GM13976 (cell line): ENCODE measurements around the gene FUT8.

Source experiments
- DNase-seq: peaks from one replicate; pipeline ENCODE4 v3.0.0; 2012; ENCODE audit warnings: low spot score
- CTCF ChIP-seq: IDR thresholded peaks from 2 replicates; pipeline ENCODE4 v1.5.1; 2012; ENCODE audit warnings: borderline replicate concordance, mild to moderate bottlenecking; ENCODE audit not compliant: insufficient read depth; ENCODE audit errors: extremely low read depth, missing control alignments, control extremely low read depth
- in situ Hi-C: fragments of 300-500 bp; cut with MboI; formaldehyde crosslinking; loops from one replicate; pipeline ENCODE4 v1.12.0; 2022; ENCODE audit warnings: low sequenced_read_pairs, mixed read lengths, inconsistent platforms; ENCODE audit not compliant: unreplicated experiment

Gene FUT8

GRCh38 chr14:65784574-65784973, 372.0 kb downstream of the FUT8 start:
- in situ Hi-C loops, result no loop called here
- no peak for DNase-seq
- no peak for TF ChIP-seq CTCF

- no peak for TF ChIP-seq CTCF
- no peak for DNase-seq
- in situ Hi-C loops, result no loop called here
Measured at GRCh38 chr14:65787461-65787860, 374.9 kb downstream of the FUT8 start.

- no peak for DNase-seq
- in situ Hi-C loops, result no loop called here
- no peak for TF ChIP-seq CTCF
Measured at GRCh38 chr14:65788876-65789275, 376.3 kb downstream of the FUT8 start.

GRCh38 chr14:65789363-65789762, 376.8 kb downstream of the FUT8 start:
- in situ Hi-C loops, result no loop called here
- DNase-seq, result no peak
- TF ChIP-seq CTCF, result no peak

- DNase-seq, result no peak
- no peak for TF ChIP-seq CTCF
- in situ Hi-C loops, result no loop called here
Measured at GRCh38 chr14:65790172-65790815, 377.8 kb downstream of the FUT8 start.

- in situ Hi-C loops, result no loop called here
- TF ChIP-seq CTCF, result no peak
- DNase-seq, result peak; percentile 53
Measured at GRCh38 chr14:65791191-65791981, 378.9 kb downstream of the FUT8 start.
